WTC11 (cell line): Measurements from ENCODE around the gene C22orf23. TPM values are rescaled to one million over a fixed set of nuclear protein-coding genes. Genes with fewer than 3 reads are reported as not detected.

Source experiments
- ATAC-seq: fragments of 200-7000 bp; cut with Tn5 transposase; 2 replicates; pipeline ENCODE4 v1.10.0; 2021; ENCODE audit warnings: mild to moderate bottlenecking, moderate library complexity
- CTCF ChIA-PET: fragments of 300-600 bp; sonication (Branson Sonifier 250); formaldehyde crosslinking; loops from one replicate; lab custom pipeline; 2021; ENCODE audit warnings: antibody characterized with exemption; lab: Charles Lee
- POLR2A ChIA-PET: fragments of 350-600 bp; sonication (Branson Sonifier 250); formaldehyde crosslinking; loops from one replicate; lab custom pipeline; 2021; ENCODE audit warnings: antibody characterized with exemption; lab: Charles Lee
- DNase-seq: peaks from one replicate; pipeline ENCODE4 v3.0.0; 2021; ENCODE audit warnings: low spot score
- H3K27ac Mint-ChIP-seq: 2 replicates; pipeline ENCODE4 v1.8.0; 2021; ENCODE audit warnings: mixed read lengths
- H3K27me3 Mint-ChIP-seq: 2 replicates; pipeline ENCODE4 v1.8.0; 2021; ENCODE audit warnings: low read depth, mild to moderate bottlenecking, moderate library complexity, mixed read lengths
- H3K36me3 Mint-ChIP-seq: 2 replicates; pipeline ENCODE4 v1.8.0; 2021; ENCODE audit warnings: mixed read lengths
- H3K4me1 Mint-ChIP-seq: 2 replicates; pipeline ENCODE4 v1.8.0; 2022; ENCODE audit warnings: mixed read lengths
- H3K4me3 Mint-ChIP-seq: 2 replicates; pipeline ENCODE4 v1.8.0; 2021; ENCODE audit warnings: mild to moderate bottlenecking, moderate library complexity, mixed read lengths
- H3K9me3 Mint-ChIP-seq: 2 replicates; pipeline ENCODE4 v1.8.0; 2021; ENCODE audit warnings: mixed read lengths
- CREB1 ChIP-seq: sonication (generic); formaldehyde crosslinking; IDR thresholded peaks from 2 replicates; pipeline ENCODE4 v1.8.0; 2023; ENCODE audit warnings: mild to moderate bottlenecking, missing genetic modification reagents
- GABPB1 ChIP-seq: sonication (generic); formaldehyde crosslinking; IDR thresholded peaks from 2 replicates; pipeline ENCODE4 v1.8.1; 2023; ENCODE audit warnings: mild to moderate bottlenecking, missing genetic modification reagents
- GRHL2 ChIP-seq: fragments of 250-450 bp; sonication (Bioruptor Pico); IDR thresholded peaks from 2 replicates; pipeline ENCODE4 v1.8.0; 2022; ENCODE audit warnings: mild to moderate bottlenecking, moderate library complexity; ENCODE audit not compliant: insufficient replicate concordance, severe bottlenecking
- KAT7 ChIP-seq: sonication (generic); formaldehyde crosslinking; IDR thresholded peaks from 2 replicates; pipeline ENCODE4 v1.8.1; 2023; ENCODE audit warnings: missing genetic modification reagents, mild to moderate bottlenecking, borderline replicate concordance
- MLX ChIP-seq: sonication (generic); formaldehyde crosslinking; IDR thresholded peaks from 2 replicates; pipeline ENCODE4 v1.8.1; 2023; ENCODE audit warnings: mild to moderate bottlenecking, missing genetic modification reagents, moderate library complexity
- NFE2L1 ChIP-seq: sonication (generic); formaldehyde crosslinking; IDR thresholded peaks from 2 replicates; pipeline ENCODE4 v1.8.1; 2023; ENCODE audit warnings: missing genetic modification reagents
- PRRX2 ChIP-seq: fragments of 250-450 bp; sonication (Bioruptor Pico); IDR thresholded peaks from 2 replicates; pipeline ENCODE4 v1.8.0; 2021; ENCODE audit warnings: mild to moderate bottlenecking
- RELA ChIP-seq: sonication (generic); formaldehyde crosslinking; IDR thresholded peaks from 2 replicates; pipeline ENCODE4 v1.8.1; 2022; ENCODE audit warnings: missing genetic modification reagents, mild to moderate bottlenecking, borderline replicate concordance
- SMAD3 ChIP-seq: sonication (generic); formaldehyde crosslinking; IDR thresholded peaks from 2 replicates; pipeline ENCODE4 v1.8.0; 2022; ENCODE audit warnings: missing genetic modification reagents, mild to moderate bottlenecking, borderline replicate concordance
- SOX15 ChIP-seq: fragments of 250-450 bp; sonication (Bioruptor Pico); IDR thresholded peaks from 2 replicates; pipeline ENCODE4 v1.9.0; 2021; ENCODE audit warnings: mild to moderate bottlenecking
- STAT6 ChIP-seq: sonication (generic); formaldehyde crosslinking; conservative IDR thresholded peaks from 2 replicates; pipeline ENCODE4 v1.8.1; 2023; ENCODE audit warnings: mild to moderate bottlenecking, low read depth, missing genetic modification reagents, moderate library complexity
- ZNF121 ChIP-seq: sonication (generic); formaldehyde crosslinking; IDR thresholded peaks from 2 replicates; pipeline ENCODE4 v1.8.0; 2023; ENCODE audit warnings: missing genetic modification reagents
- ZNF138 ChIP-seq: sonication (generic); formaldehyde crosslinking; conservative IDR thresholded peaks from 2 replicates; pipeline ENCODE4 v1.8.1; 2022; ENCODE audit warnings: mild to moderate bottlenecking, moderate library complexity, missing genetic modification reagents
- ZNF232 ChIP-seq: sonication (generic); formaldehyde crosslinking; IDR thresholded peaks from 2 replicates; pipeline ENCODE4 v1.8.0; 2022; ENCODE audit warnings: mild to moderate bottlenecking, missing genetic modification reagents
- ZNF423 ChIP-seq: fragments of 250-450 bp; sonication (Bioruptor Pico); IDR thresholded peaks from 2 replicates; pipeline ENCODE4 v2.1.2; 2022; ENCODE audit warnings: mild to moderate bottlenecking, moderate library complexity
- ZSCAN18 ChIP-seq: fragments of 250-450 bp; sonication (Bioruptor Pico); IDR thresholded peaks from 2 replicates; pipeline ENCODE4 v2.1.2; 2022; ENCODE audit warnings: mild to moderate bottlenecking, moderate library complexity
- total RNA-seq: library from RNA; stranded (reverse); gene quantifications from 3 replicates; pipeline ENCODE4 v1.2.3, GENCODE V29; 2021
- TF ChIP-seq, protein P1 (sequence below): sonication (generic); formaldehyde crosslinking; IDR thresholded peaks from 2 replicates; pipeline ENCODE4 v1.8.1; 2022; ENCODE audit warnings: mild to moderate bottlenecking, missing genetic modification reagents, moderate library complexity, borderline replicate concordance

Gene C22orf23
- total RNA-seq, 1 experiment from 2014 or later: 0.72 TPM

GRCh38 chr22:37996515-37997246 is 43.3 kb upstream of the C22orf23 start:
- H3K9me3 Mint-ChIP-seq: no peaks in the 10 kb centered on the region
- H3K4me1 Mint-ChIP-seq: peaks cover 27% of the 10 kb centered on the region
- no peaks in the 10 kb centered on the region for H3K36me3 Mint-ChIP-seq
- no peak overlapping the region for H3K27ac Mint-ChIP-seq
- POLR2A ChIA-PET: no interaction called here
- peak; percentile 14; the same call in 1 of the 2 replicates for ATAC-seq
- no peak overlapping the region for H3K4me3 Mint-ChIP-seq
- H3K27me3 Mint-ChIP-seq: no peaks in the 10 kb centered on the region
- DNase-seq: no peak
- CTCF ChIA-PET: interaction anchor here (0.6 to 5.4 kb wide), 6 partner anchors 14 to 140 kb away, joined by 3 to 36 read pairs (median 4); no protein-coding TSS in a partner anchor
- no peak for TF ChIP-seq CREB1 (CRISPR knock-in tag)
- TF ChIP-seq GRHL2 (CRISPR knock-in tag): no peak
- TF ChIP-seq NFE2L1 (CRISPR knock-in tag): no peak
- no peak for TF ChIP-seq ZNF138
- no peak for TF ChIP-seq SOX15 (CRISPR knock-in tag)

- POLR2A ChIA-PET: no interaction called here
- TF ChIP-seq RELA (CRISPR knock-in tag) (no peak), STAT6 (no peak), NFE2L1 (CRISPR knock-in tag) (no peak), ZSCAN18 (no peak), ZNF121 (CRISPR knock-in tag) (no peak), MLX (CRISPR knock-in tag) (no peak), GABPB1 (CRISPR knock-in tag) (no peak), ZNF423 (CRISPR knock-in tag) (no peak), PRRX2 (no peak), KAT7 (CRISPR knock-in tag) (no peak), SMAD3 (CRISPR knock-in tag) (no peak), ZNF232 (CRISPR knock-in tag) (no peak)
- TF ChIP-seq, protein P1, sequence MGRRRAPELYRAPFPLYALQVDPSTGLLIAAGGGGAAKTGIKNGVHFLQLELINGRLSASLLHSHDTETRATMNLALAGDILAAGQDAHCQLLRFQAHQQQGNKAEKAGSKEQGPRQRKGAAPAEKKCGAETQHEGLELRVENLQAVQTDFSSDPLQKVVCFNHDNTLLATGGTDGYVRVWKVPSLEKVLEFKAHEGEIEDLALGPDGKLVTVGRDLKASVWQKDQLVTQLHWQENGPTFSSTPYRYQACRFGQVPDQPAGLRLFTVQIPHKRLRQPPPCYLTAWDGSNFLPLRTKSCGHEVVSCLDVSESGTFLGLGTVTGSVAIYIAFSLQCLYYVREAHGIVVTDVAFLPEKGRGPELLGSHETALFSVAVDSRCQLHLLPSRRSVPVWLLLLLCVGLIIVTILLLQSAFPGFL (CRISPR knock-in tag): no peak
- TF ChIP-seq, all 79 proteins: peak for 0
- Mint-ChIP-seq H3K4me3 (no peak overlapping the region), H3K27ac (no peak overlapping the region), H3K36me3 (no peaks in the 10 kb centered on the region), H3K27me3 (no peaks in the 10 kb centered on the region), H3K4me1 (peaks cover 27% of the 10 kb centered on the region), H3K9me3 (no peaks in the 10 kb centered on the region)
- DNase-seq: no peak
- CTCF ChIA-PET: interaction anchor here (0.6 to 5.4 kb wide), 7 partner anchors 13 to 838 kb away, joined by 3 to 36 read pairs (median 4); no protein-coding TSS in a partner anchor
- peak; percentile 40 for ATAC-seq
Measured at GRCh38 chr22:37996079-37996478, 42.7 kb upstream of the C22orf23 start.
